SK-N-SH (cell line): Measurements from ENCODE around the gene CLCN1. TPM values are rescaled to one million over a fixed set of nuclear protein-coding genes. Genes with fewer than 3 reads are reported as not detected.

Experiments
- CTCF ChIA-PET: fragments of 300-600, 350-600 bp; formaldehyde crosslinking; extraction: SDS; loops from one replicate; lab custom pipeline; 2021; lab: Yijun Ruan, JAX
- POLR2A ChIA-PET: fragments of 350-600 bp; sonication (Branson Sonifier 250); formaldehyde crosslinking; extraction: SDS; loops from one replicate; lab custom pipeline; 2020; ENCODE audit warnings: antibody characterized with exemption, inconsistent platforms; lab: Yijun Ruan, JAX
- DNase-seq: peaks from one replicate; pipeline ENCODE4 v3.0.0; 2012
- H2AFZ ChIP-seq: fragments of 200-600 bp; sonication (generic); 2 replicates; pipeline ENCODE4 v1.8.1; 2016; ENCODE audit warnings: antibody characterized with exemption, mild to moderate bottlenecking, low read depth
- H3F3A ChIP-seq: fragments of 200-600 bp; sonication (generic); replicated peaks from 2 replicates; pipeline ENCODE3; 2016; ENCODE audit warnings: antibody characterized with exemption, mild to moderate bottlenecking; ENCODE audit not compliant: insufficient read depth
- H3K27ac ChIP-seq, 2 experiments: fragments of 200-500 bp in 1 of 2; fragments of 200-600 bp in 1 of 2; sonication (Bioruptor generic) in 1 of 2; sonication (generic), shearing (Covaris generic) in 1 of 2; 2 replicates each; pipeline versions ENCODE4 v1.5.1 to v1.6.1; 2014 to 2016; ENCODE audit warnings: low read depth in 2 of 2, inconsistent platforms in 1 of 2, low read length in 1 of 2, mild to moderate bottlenecking in 1 of 2, mixed read lengths in 1 of 2
- H3K27me3 ChIP-seq: fragments of 200-600 bp; sonication (generic), shearing (Covaris generic); 2 replicates; pipeline ENCODE4 v1.6.1; 2016; ENCODE audit warnings: mixed run types; ENCODE audit not compliant: insufficient read depth
- H3K36me3 ChIP-seq, 2 experiments: fragments of 200-500 bp in 1 of 2; fragments of 200-600 bp in 1 of 2; sonication (Bioruptor generic) in 1 of 2; sonication (generic) in 1 of 2; replicated peaks in 1 of 2; 2 replicates each; pipeline versions ENCODE3 to v1.5.1; 2014 to 2016; ENCODE audit warnings: low read length in 1 of 2, mild to moderate bottlenecking in 1 of 2; ENCODE audit not compliant: insufficient read depth in 2 of 2, control insufficient read depth in 1 of 2
- H3K4me1 ChIP-seq, 2 experiments: fragments of 200-500 bp in 1 of 2; fragments of 200-600 bp in 1 of 2; sonication (Bioruptor generic) in 1 of 2; sonication (generic), shearing (Covaris generic) in 1 of 2; 2 replicates each; pipeline versions ENCODE4 v1.5.1 to v1.6.1; 2014 to 2016; ENCODE audit warnings: low read depth in 1 of 2, low read length in 1 of 2, mixed run types in 1 of 2; ENCODE audit not compliant: insufficient read depth in 2 of 2, control insufficient read depth in 1 of 2
- H3K4me2 ChIP-seq: fragments of 200-600 bp; sonication (generic), shearing (Covaris generic); 2 replicates; pipeline ENCODE4 v1.6.1; 2017; ENCODE audit warnings: mixed run types
- H3K4me3 ChIP-seq, 2 experiments: fragments of 200-500 bp in 1 of 2; fragments of 200-600 bp in 1 of 2; sonication (Bioruptor generic) in 1 of 2; sonication (generic), shearing (Covaris generic) in 1 of 2; 2 replicates each; pipeline versions ENCODE4 v1.5.1 to v1.8.1; 2014 to 2016; ENCODE audit warnings: low read depth in 2 of 2, inconsistent platforms in 1 of 2, low read length in 1 of 2, mild to moderate bottlenecking in 1 of 2, mixed read lengths in 1 of 2, moderate library complexity in 1 of 2
- H3K79me2 ChIP-seq: fragments of 200-600 bp; sonication (generic); 2 replicates; pipeline ENCODE4 v1.8.1; 2017; ENCODE audit warnings: mild to moderate bottlenecking; ENCODE audit not compliant: insufficient read depth
- H3K9ac ChIP-seq: fragments of 200-600 bp; sonication (generic); 2 replicates; pipeline ENCODE4 v1.6.1; 2017; ENCODE audit warnings: mixed run types
- H3K9me2 ChIP-seq: fragments of 200-600 bp; sonication (generic); 2 replicates; pipeline ENCODE4 v1.6.1; 2017; ENCODE audit warnings: mixed run types
- H3K9me3 ChIP-seq: fragments of 200-600 bp; sonication (generic); 2 replicates; pipeline ENCODE4 v1.6.1; 2017; ENCODE audit warnings: mixed run types, mild to moderate bottlenecking, moderate library complexity
- H4K20me1 ChIP-seq: fragments of 200-600 bp; sonication (generic); 2 replicates; pipeline ENCODE4 v1.6.1; 2017; ENCODE audit warnings: mild to moderate bottlenecking, mixed run types; ENCODE audit not compliant: insufficient read depth
- FOSL2 ChIP-seq: IDR thresholded peaks from 2 replicates; pipeline ENCODE4 v1.4.0; 2012; ENCODE audit warnings: low read depth, mild to moderate bottlenecking, moderate library complexity, borderline replicate concordance
- NRF1 ChIP-seq: IDR thresholded peaks from 2 replicates; pipeline ENCODE4 v1.6.1; 2012; ENCODE audit warnings: low read depth, mild to moderate bottlenecking, low read length
- REST ChIP-seq: IDR thresholded peaks from 2 replicates; pipeline ENCODE4 v1.6.1; 2012; ENCODE audit warnings: mild to moderate bottlenecking, low read depth, low read length, moderate library complexity
- WGBS: methylation state at CpG from one replicate; pipeline ENCODE4 v1.1.6; 2017; ENCODE audit warnings: low lambda C conversion rate; 5-methylcytosine and 5-hydroxymethylcytosine counted together
- polyA plus RNA-seq, 3 experiments: library from polyadenylated mRNA; depleted of rRNA; stranded (reverse); fragments of >200 nt; gene quantifications; 2 replicates each; pipeline ENCODE4 v1.2.3, GENCODE V29; 2012

CLCN1 gene
- polyA plus RNA-seq, 1 of the 3 experiments (the other 2 are of a cell fraction), result 0.12 TPM

GRCh38 chr7:143351574-143351973, 35.7 kb downstream of the CLCN1 start:
- CTCF ChIA-PET, result interaction anchor here (0.6 to 2.1 kb wide), 3 partner anchors 21 to 69 kb away, joined by 3 to 7 read pairs (median 3); no protein-coding TSS in a partner anchor

GRCh38 chr7:143352531-143353002, 36.7 kb downstream of the CLCN1 start:
- Histone ChIP-seq H4K20me1 (no peaks in the 10 kb centered on the region), H3K79me2 (no peaks in the 10 kb centered on the region), H3K27ac (no peak overlapping the region), H3K27me3 (no peaks in the 10 kb centered on the region), H3K4me2 (no peak overlapping the region), H3K4me1 (no peaks in the 10 kb centered on the region), H3K9me3 (no peaks in the 10 kb centered on the region), H3K9me2 (no peaks in the 10 kb centered on the region), H3F3A (no peaks in the 10 kb centered on the region), H3K4me3 (no peak overlapping the region), H2AFZ (no peak overlapping the region), H3K9ac (no peak overlapping the region), H3K36me3 (peaks cover 0 to 14% of the 10 kb centered on the region in 2 experiments)
- POLR2A ChIA-PET, result no interaction called here
- DNase-seq, result no peak
- 77% methylated on average over 11 of the region's 11 CpGs for WGBS
- CTCF ChIA-PET, result no interaction called here
- no peak for TF ChIP-seq REST

More at GRCh38 chr7:143351574-143351973, 35.7 kb downstream of the CLCN1 start:
- no peaks in the 10 kb centered on the region for H3K4me1 ChIP-seq
- no peak overlapping the region for H2AFZ ChIP-seq
- H3K27ac ChIP-seq, result no peak overlapping the region
- POLR2A ChIA-PET, result no interaction called here
- H3K79me2 ChIP-seq, result no peaks in the 10 kb centered on the region
- H3K9me2 ChIP-seq, result no peaks in the 10 kb centered on the region
- no peaks in the 10 kb centered on the region for H3K9me3 ChIP-seq
- H3K9ac ChIP-seq, result no peak overlapping the region
- H3K36me3 ChIP-seq, result peaks cover 0 to 7% of the 10 kb centered on the region in 2 experiments
- TF ChIP-seq NRF1, result no peak
- TF ChIP-seq REST, result no peak
- no peak for TF ChIP-seq FOSL2
- TF ChIP-seq, all 33 proteins: peak for 0
- Histone ChIP-seq H3K27me3 (no peaks in the 10 kb centered on the region), H3K4me2 (no peak overlapping the region), H4K20me1 (no peaks in the 10 kb centered on the region), H3F3A (no peaks in the 10 kb centered on the region), H3K4me3 (no peak overlapping the region)
- 75% methylated on average over 9 of the region's 9 CpGs for WGBS
- no peak for DNase-seq
